Spleen (tissue), 11 donors: ENCODE measurements around the gene SH3RF3. TPM values are rescaled to one million over a fixed set of nuclear protein-coding genes. Genes with fewer than 3 reads are reported as not detected.

Experiments
- DNase-seq: peaks from one replicate; pipeline ENCODE4 v3.0.0-alpha.2; 2020
- H3K27ac ChIP-seq, 8 donors: fragments of 200-600 bp; sonication (generic) in 7 of 8; 1 replicate in 4 of 8; 2 replicates in 4 of 8; pipeline versions ENCODE4 v1.5.0 to v1.8.0; 2016 to 2021; ENCODE audit warnings: inconsistent platforms in 4 of 8, mild to moderate bottlenecking in 4 of 8, moderate library complexity in 1 of 8
- H3K27me3 ChIP-seq, 7 donors: fragments of 200-600 bp; sonication (generic) in 6 of 7; replicated peaks in 1 of 7; 1 replicate in 4 of 7; 2 replicates in 3 of 7; pipeline versions ENCODE4 v1.5.0 to v1.8.0; 2016 to 2021; ENCODE audit warnings: inconsistent platforms in 3 of 7, mild to moderate bottlenecking in 1 of 7
- H3K36me3 ChIP-seq, 6 donors: fragments of 200-600 bp; sonication (generic) in 5 of 6; 1 replicate in 4 of 6; 2 replicates in 2 of 6; pipeline versions ENCODE4 v1.5.0 to v1.8.0; 2016 to 2021; ENCODE audit warnings: inconsistent platforms in 2 of 6
- H3K4me1 ChIP-seq, 6 donors: fragments of 200-600 bp; sonication (generic) in 5 of 6; 1 replicate in 3 of 6; 2 replicates in 3 of 6; pipeline versions ENCODE4 v1.5.0 to v1.8.0; 2016 to 2021; ENCODE audit warnings: inconsistent platforms in 3 of 6
- H3K4me3 ChIP-seq, 8 donors: fragments of 200-600 bp; sonication (generic) in 7 of 8; 1 replicate in 4 of 8; 2 replicates in 4 of 8; pipeline versions ENCODE4 v1.5.0 to v1.8.0; 2016 to 2021; ENCODE audit warnings: inconsistent platforms in 4 of 8, mild to moderate bottlenecking in 4 of 8, moderate library complexity in 2 of 8
- H3K9me3 ChIP-seq, 8 donors: fragments of 200-600 bp; sonication (generic) in 7 of 8; 1 replicate in 4 of 8; 2 replicates in 4 of 8; pipeline versions ENCODE4 v1.5.0 to v1.8.0; 2016 to 2021; ENCODE audit warnings: inconsistent platforms in 4 of 8
- POLR2A ChIP-seq, 3 donors: fragments of 450-650 bp; IDR thresholded peaks; one replicate each; pipeline ENCODE4 v1.5.1; 2017; ENCODE audit warnings: antibody characterized with exemption in 3 of 3, mild to moderate bottlenecking in 1 of 3
- POLR2AphosphoS5 ChIP-seq, 3 donors: sonication (generic); formaldehyde crosslinking; IDR thresholded peaks; one replicate each; pipeline ENCODE4 v1.5.1; 2017; ENCODE audit warnings: antibody characterized with exemption in 3 of 3
- WGBS, 5 donors: extraction: QIAGEN DNeasy Blood & Tissue Kit in 3 of 5; methylation state at CpG; one replicate each; pipeline versions ENCODE4 v1.1.5 to v1.1.7; 2013 to 2018; 5-methylcytosine and 5-hydroxymethylcytosine counted together
- intact Hi-C: fragments of 100-400 bp; cut with DNase I; formaldehyde crosslinking; loops from one replicate; pipeline ENCODE4 v1.15.0; 2023; ENCODE audit warnings: low total_unique reads
- polyA plus RNA-seq, 3 donors: library from polyadenylated mRNA; stranded (reverse); fragments of 200-250 nt; gene quantifications; one replicate each; pipeline ENCODE4 v1.2.1, GENCODE V29; 2013
- total RNA-seq, 7 donors: library from RNA; depleted of rRNA in 3 of 7; stranded (reverse); fragments of >200 nt in 3 of 7; fragmentation: NEBNext Ultra II Directional in 4 of 7; extraction: Animal tissue kit (Norgen Biotek cat#: 25700) in 4 of 7; gene quantifications; one replicate each; pipeline versions ENCODE4 v1.1.0 to v1.2.1, GENCODE V29; 2016 to 2021
- TF ChIP-seq, protein P1 (sequence below), 11 experiments: fragments of 200-600 bp in 7 of 11; fragments of 450-650 bp in 4 of 11; sonication (generic) in 4 of 11; IDR thresholded peaks in 8 of 11; conservative IDR thresholded peaks in 3 of 11; 1 replicate in 7 of 11; 2 replicates in 4 of 11; pipeline versions ENCODE4 v1.4.0 to v1.8.0; 2016 to 2021; ENCODE audit warnings: antibody characterized with exemption in 11 of 11, inconsistent platforms in 4 of 11, mild to moderate bottlenecking in 1 of 11
- donor health status: healthy with polysubstance abuse.
- donor health status: DM: no; HTN: no; CAD: no; lungs with moderate emphysema.
- donor health status: DM: no; HTN: no; CAD: no.
- donor health status: Bipolar disorder and iron deficiency.
- donor health status: healthy.
- donor health status: DM: no; HTN: no; CAD: no.
- donor health status: DM: yes; HTN: yes; CAD: no.

SH3RF3 gene
- total and polyA plus RNA-seq, 10 donors: 1.3 to 7.6 (median 4.7) TPM

DNA sequence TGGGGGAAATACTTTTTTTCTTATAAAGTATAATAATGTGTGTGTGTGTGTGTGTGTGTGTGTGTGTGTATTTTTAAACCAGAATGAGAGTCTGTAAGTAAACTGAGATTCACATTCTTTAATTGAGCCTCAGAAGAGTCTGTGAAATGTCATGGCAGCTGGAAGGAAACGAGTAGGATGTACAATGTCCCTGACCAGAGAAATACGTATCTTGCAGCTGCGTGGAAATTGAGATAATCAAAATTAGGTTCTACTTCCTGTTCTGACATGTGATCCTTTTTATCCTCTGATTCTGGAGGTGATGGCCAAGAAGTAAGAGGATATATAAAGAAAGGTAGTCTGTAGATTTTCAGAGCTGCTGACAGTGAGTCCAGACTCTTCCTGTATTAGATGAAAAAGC, 50.0 kb downstream of the SH3RF3 start:
- Histone ChIP-seq H3K36me3 (no peaks in the 10 kb centered on the region), H3K27ac (no peak overlapping the region), H3K4me3 (no peak overlapping the region), H3K9me3 (peaks cover 0 to 33% (median 15%) of the 10 kb centered on the region in 8 donors), H3K4me1 (peaks cover 0 to 5% (median 0%) of the 10 kb centered on the region in 6 donors), H3K27me3 (no peaks in the 10 kb centered on the region)
- no peak for DNase-seq
- intact Hi-C loops: no loop called here
- no peak for TF ChIP-seq POLR2AphosphoS5 (IDR thresholded peaks at IDR 0.05)
- no peak for TF ChIP-seq POLR2A (IDR thresholded peaks at IDR 0.05)
- TF ChIP-seq, protein P1, sequence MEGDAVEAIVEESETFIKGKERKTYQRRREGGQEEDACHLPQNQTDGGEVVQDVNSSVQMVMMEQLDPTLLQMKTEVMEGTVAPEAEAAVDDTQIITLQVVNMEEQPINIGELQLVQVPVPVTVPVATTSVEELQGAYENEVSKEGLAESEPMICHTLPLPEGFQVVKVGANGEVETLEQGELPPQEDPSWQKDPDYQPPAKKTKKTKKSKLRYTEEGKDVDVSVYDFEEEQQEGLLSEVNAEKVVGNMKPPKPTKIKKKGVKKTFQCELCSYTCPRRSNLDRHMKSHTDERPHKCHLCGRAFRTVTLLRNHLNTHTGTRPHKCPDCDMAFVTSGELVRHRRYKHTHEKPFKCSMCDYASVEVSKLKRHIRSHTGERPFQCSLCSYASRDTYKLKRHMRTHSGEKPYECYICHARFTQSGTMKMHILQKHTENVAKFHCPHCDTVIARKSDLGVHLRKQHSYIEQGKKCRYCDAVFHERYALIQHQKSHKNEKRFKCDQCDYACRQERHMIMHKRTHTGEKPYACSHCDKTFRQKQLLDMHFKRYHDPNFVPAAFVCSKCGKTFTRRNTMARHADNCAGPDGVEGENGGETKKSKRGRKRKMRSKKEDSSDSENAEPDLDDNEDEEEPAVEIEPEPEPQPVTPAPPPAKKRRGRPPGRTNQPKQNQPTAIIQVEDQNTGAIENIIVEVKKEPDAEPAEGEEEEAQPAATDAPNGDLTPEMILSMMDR (IDR thresholded peaks at IDR 0.05 in 8 of 11, conservative IDR thresholded peaks at IDR 0.05 in 3 of 11): no peak
- 51 to 73% (median 72%) methylated on average over 3 of the region's 3 CpGs for WGBS, 5 donors

DNA sequence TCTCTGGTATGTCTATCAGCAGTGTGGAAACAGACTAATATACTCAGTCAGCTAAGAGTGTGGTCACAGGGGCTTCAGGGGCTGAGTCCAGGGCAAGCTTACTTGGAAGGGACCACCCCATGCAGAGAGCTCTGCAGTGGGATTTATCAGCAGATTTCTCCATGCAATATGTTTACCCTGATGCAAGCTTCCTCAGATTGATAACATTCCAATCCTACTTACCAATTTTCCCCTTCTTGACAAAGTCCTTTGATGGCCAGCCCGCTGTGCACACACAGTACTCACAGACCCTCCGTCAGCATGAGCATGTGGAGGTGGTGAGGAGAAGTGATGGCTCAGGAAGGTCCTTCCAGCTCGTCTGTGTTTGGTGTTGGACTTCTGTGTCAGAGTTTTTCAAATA, 51.8 kb downstream of the SH3RF3 start:
- no peaks in the 10 kb centered on the region for H3K36me3 ChIP-seq
- peaks cover 0 to 24% (median 9%) of the 10 kb centered on the region in 8 donors for H3K9me3 ChIP-seq
- no peak overlapping the region for H3K27ac ChIP-seq
- H3K4me3 ChIP-seq: no peak overlapping the region
- WGBS, 5 donors: 87 to 91% (median 89%) methylated on average over 3 of the region's 3 CpGs
- DNase-seq: no peak
- no peaks in the 10 kb centered on the region for H3K27me3 ChIP-seq
- TF ChIP-seq POLR2AphosphoS5 (IDR thresholded peaks at IDR 0.05): no peak
- TF ChIP-seq POLR2A (IDR thresholded peaks at IDR 0.05): no peak
- TF ChIP-seq, protein P1 (IDR thresholded peaks at IDR 0.05 in 8 of 11, conservative IDR thresholded peaks at IDR 0.05 in 3 of 11): no peak
- intact Hi-C loops: no loop called here
- peaks cover 0 to 9% (median 3%) of the 10 kb centered on the region in 6 donors for H3K4me1 ChIP-seq

DNA sequence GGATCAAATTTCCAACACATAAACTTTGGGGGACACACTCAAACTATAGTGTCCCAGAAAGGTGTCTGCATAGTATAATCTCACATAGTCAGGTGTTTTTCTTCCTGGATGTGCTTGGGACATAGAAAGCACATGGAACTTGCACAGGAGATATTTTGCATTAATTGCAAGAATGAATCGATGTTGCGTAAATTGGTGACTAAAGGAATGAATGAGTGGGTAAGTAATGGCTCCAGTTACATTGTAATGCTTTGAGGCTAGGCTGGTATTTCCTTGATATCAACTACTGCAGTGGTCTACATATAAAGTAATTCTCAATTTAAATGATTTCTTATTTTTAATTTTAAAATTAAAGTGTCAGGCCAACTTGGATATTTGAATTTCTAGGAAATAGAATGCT, 53.4 kb downstream of the SH3RF3 start:
- Histone ChIP-seq H3K27ac (no peak overlapping the region), H3K4me3 (no peak overlapping the region), H3K27me3 (no peaks in the 10 kb centered on the region), H3K9me3 (peaks cover 0 to 24% (median 9%) of the 10 kb centered on the region in 8 donors), H3K36me3 (no peaks in the 10 kb centered on the region), H3K4me1 (peaks cover 0 to 16% (median 5%) of the 10 kb centered on the region in 6 donors)
- intact Hi-C loops: no loop called here
- no peak for DNase-seq
- TF ChIP-seq POLR2AphosphoS5 (IDR thresholded peaks at IDR 0.05) (no peak), POLR2A (IDR thresholded peaks at IDR 0.05) (no peak)
- TF ChIP-seq, protein P1 (IDR thresholded peaks at IDR 0.05 in 8 of 11, conservative IDR thresholded peaks at IDR 0.05 in 3 of 11): no peak
- WGBS, 5 donors: 65 to 99% (median 97%) methylated on average over 2 of the region's 2 CpGs

DNA sequence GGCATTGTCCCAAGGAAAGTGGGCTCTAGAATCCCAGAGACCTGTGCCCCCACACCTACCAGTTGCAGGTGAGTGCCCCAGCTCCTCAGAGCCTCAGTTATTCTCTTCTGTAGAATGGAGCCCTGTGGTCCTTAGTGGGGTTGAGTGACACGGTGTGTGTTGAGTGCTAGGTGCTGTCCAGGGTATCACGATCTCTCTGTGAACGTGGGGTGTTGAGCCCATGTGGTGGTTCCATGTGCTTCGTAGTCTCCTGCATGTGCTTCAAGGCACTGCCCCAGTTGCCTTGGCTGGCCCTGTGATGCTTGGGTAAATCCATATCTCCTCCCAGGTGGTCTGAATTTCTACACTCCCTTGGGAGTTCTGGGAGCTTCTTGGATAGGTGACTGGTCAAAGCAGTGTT, 54.9 kb downstream of the SH3RF3 start:
- no peak for DNase-seq
- peaks cover 0 to 16% (median 5%) of the 10 kb centered on the region in 6 donors for H3K4me1 ChIP-seq
- WGBS, 5 donors: 90 to 96% (median 96%) methylated on average over 3 to 4 of the region's 4 CpGs
- peaks cover 0 to 24% (median 9%) of the 10 kb centered on the region in 8 donors for H3K9me3 ChIP-seq
- H3K4me3 ChIP-seq: no peak overlapping the region
- intact Hi-C loops: no loop called here
- TF ChIP-seq, protein P1 (IDR thresholded peaks at IDR 0.05 in 8 of 11, conservative IDR thresholded peaks at IDR 0.05 in 3 of 11): no peak
- TF ChIP-seq POLR2AphosphoS5 (IDR thresholded peaks at IDR 0.05) (no peak), POLR2A (IDR thresholded peaks at IDR 0.05) (no peak)
- H3K36me3 ChIP-seq: no peaks in the 10 kb centered on the region
- H3K27me3 ChIP-seq: no peaks in the 10 kb centered on the region
- no peak overlapping the region for H3K27ac ChIP-seq
